HCT116 (cell line): ENCODE data around the gene CHEK2. TPM values are rescaled to one million over a fixed set of nuclear protein-coding genes. Genes with fewer than 3 reads are reported as not detected.

Experiments used
- ATAC-seq: fragments of 200-7000 bp; cut with Tn5 transposase; 2 replicates; pipeline ENCODE4 v1.9.1; 2020; ENCODE audit warnings: mild to moderate bottlenecking, moderate library complexity
- BruUV-seq: library from RNA; stranded (reverse); fragments of 400-500 nt; replicated peaks from 2 replicates; lab custom pipeline; 2021; lab: Mats Ljungman, UMichigan
- CTCF ChIA-PET: fragments of 300-600 bp; sonication (Branson Sonifier 250); formaldehyde crosslinking; loops from one replicate; lab custom pipeline; 2021; ENCODE audit warnings: antibody characterized with exemption; lab: Charles Lee
- POLR2A ChIA-PET: fragments of 300-600, 350-600 bp; sonication (Branson Sonifier 250); formaldehyde crosslinking; loops from one replicate; lab custom pipeline; 2021; ENCODE audit warnings: antibody characterized with exemption; lab: Charles Lee
- RAD21 ChIA-PET, 2 experiments: fragments of 300-600 bp; sonication (Branson Sonifier 250); formaldehyde crosslinking; loops; one replicate each; lab custom pipeline; 2023; ENCODE audit warnings: low total read pairs in 2 of 2; ENCODE audit not compliant: uncharacterized antibody in 2 of 2, unreplicated experiment in 2 of 2, low non-redundant PET in 1 of 2; lab: Charles Lee
- DNase-seq: peaks from one replicate; pipeline ENCODE4 v3.0.0-alpha.2; 2010; ENCODE audit warnings: low read depth, low spot score
- H2AFZ ChIP-seq: fragments of 200-600 bp; shearing (Covaris generic), sonication (generic); 2 replicates; pipeline ENCODE4 v1.6.1; 2017; ENCODE audit warnings: low read depth, mixed run types, mixed read lengths, antibody characterized with exemption, low read length; ENCODE audit not compliant: poor library complexity, severe bottlenecking
- H3K27ac ChIP-seq: 2 replicates; pipeline ENCODE4 v1.5.1; 2012; ENCODE audit warnings: low read depth, low read length
- H3K27me3 ChIP-seq: fragments of 200-600 bp; sonication (generic); 2 replicates; pipeline ENCODE4 v1.6.1; 2016; ENCODE audit warnings: mixed run types, low read length, mixed read lengths; ENCODE audit not compliant: insufficient read depth
- H3K36me3 ChIP-seq, 2 experiments: fragments of 200-500 bp in 1 of 2; fragments of 200-600 bp in 1 of 2; sonication (Bioruptor generic) in 1 of 2; sonication (generic) in 1 of 2; 2 replicates each; pipeline versions ENCODE4 v1.5.1 to v1.6.1; 2014 to 2016; ENCODE audit warnings: low read length in 2 of 2, inconsistent platforms in 1 of 2, mixed read lengths in 1 of 2, mixed run types in 1 of 2; ENCODE audit not compliant: insufficient read depth in 2 of 2, control insufficient read depth in 1 of 2
- H3K4me1 ChIP-seq, 2 experiments: fragments of 200-600 bp in 1 of 2; sonication (generic) in 1 of 2; 2 replicates each; pipeline versions ENCODE4 v1.5.1 to v1.6.1; 2012 to 2017; ENCODE audit warnings: low read length in 2 of 2, inconsistent platforms in 1 of 2, mild to moderate bottlenecking in 1 of 2, mixed read lengths in 1 of 2, mixed run types in 1 of 2, moderate library complexity in 1 of 2; ENCODE audit not compliant: insufficient read depth in 2 of 2, control insufficient read depth in 1 of 2
- H3K4me2 ChIP-seq: fragments of 200-600 bp; sonication (generic); 2 replicates; pipeline ENCODE4 v1.6.1; 2017; ENCODE audit warnings: mixed run types, low read length, mixed read lengths
- H3K4me3 ChIP-seq, 2 experiments: fragments of 200-600 bp in 1 of 2; sonication (generic) in 1 of 2; replicated peaks in 1 of 2; 2 replicates each; pipeline ENCODE4 v1.5.1; 2011 to 2016; ENCODE audit warnings: low read length in 2 of 2, control low read depth in 1 of 2, low read depth in 1 of 2, mild to moderate bottlenecking in 1 of 2, mixed read lengths in 1 of 2, mixed run types in 1 of 2
- H3K79me2 ChIP-seq: fragments of 200-600 bp; sonication (generic); 2 replicates; pipeline ENCODE4 v1.6.1; 2017; ENCODE audit warnings: mild to moderate bottlenecking, mixed run types, low read length, moderate library complexity, mixed read lengths; ENCODE audit not compliant: insufficient read depth
- H3K9ac ChIP-seq: fragments of 200-600 bp; sonication (generic); 2 replicates; pipeline ENCODE4 v1.6.1; 2016; ENCODE audit warnings: low read length, mixed read lengths
- H3K9me2 ChIP-seq: fragments of 200-600 bp; sonication (generic), shearing (Covaris generic); 2 replicates; pipeline ENCODE4 v1.6.1; 2017; ENCODE audit warnings: mixed run types, mild to moderate bottlenecking, moderate library complexity; ENCODE audit not compliant: insufficient read depth
- H3K9me3 ChIP-seq, 2 experiments: fragments of 200-500 bp in 1 of 2; fragments of 200-600 bp in 1 of 2; sonication (Bioruptor generic) in 1 of 2; sonication (generic) in 1 of 2; 2 replicates each; pipeline ENCODE4 v1.6.1; 2014 to 2017; ENCODE audit warnings: low read length in 2 of 2, mixed read lengths in 2 of 2, inconsistent platforms in 1 of 2, low read depth in 1 of 2, mild to moderate bottlenecking in 1 of 2, mixed run types in 1 of 2, moderate library complexity in 1 of 2; ENCODE audit not compliant: control insufficient read depth in 1 of 2, insufficient read depth in 1 of 2
- H4K20me1 ChIP-seq: fragments of 200-600 bp; sonication (generic), shearing (Covaris generic); 2 replicates; pipeline ENCODE4 v1.6.1; 2017; ENCODE audit warnings: mixed run types, mild to moderate bottlenecking, moderate library complexity; ENCODE audit not compliant: insufficient read depth
- ATF3 ChIP-seq: IDR thresholded peaks from 2 replicates; pipeline ENCODE4 v1.6.1; 2012
- CBX3 ChIP-seq: IDR thresholded peaks from 2 replicates; pipeline ENCODE4 v1.6.1; 2012; ENCODE audit warnings: low read depth
- CEBPB ChIP-seq: IDR thresholded peaks from 2 replicates; pipeline ENCODE4 v1.6.1; 2012; ENCODE audit warnings: low read depth
- CTCF ChIP-seq, 3 experiments: fragments of 200-600 bp in 1 of 3; sonication (generic) in 1 of 3; IDR thresholded peaks in 2 of 3; conservative IDR thresholded peaks in 1 of 3; 2 replicates each; pipeline ENCODE4 v1.5.1; 2012 to 2017; ENCODE audit warnings: low read depth in 2 of 3, low read length in 2 of 3, antibody characterized with exemption in 1 of 3, borderline replicate concordance in 1 of 3, control low read depth in 1 of 3, mild to moderate bottlenecking in 1 of 3, mixed read lengths in 1 of 3, mixed run types in 1 of 3, moderate library complexity in 1 of 3; ENCODE audit not compliant: insufficient read depth in 1 of 3
- EZH2 ChIP-seq: fragments of 200-600 bp; sonication (generic); IDR thresholded peaks from 2 replicates; pipeline ENCODE4 v1.6.1; 2017; ENCODE audit warnings: antibody characterized with exemption, mixed run types
- FOSL1 ChIP-seq: IDR thresholded peaks from 2 replicates; pipeline ENCODE4 v1.6.1; 2012; ENCODE audit warnings: low read depth
- JUND ChIP-seq: IDR thresholded peaks from 2 replicates; pipeline ENCODE4 v1.6.1; 2012
- MAX ChIP-seq: IDR thresholded peaks from 2 replicates; pipeline ENCODE4 v1.6.1; 2012
- POLR2A ChIP-seq: IDR thresholded peaks from 2 replicates; pipeline ENCODE4 v1.7.0; 2011; ENCODE audit warnings: borderline replicate concordance; ENCODE audit not compliant: insufficient read depth, insufficient read length; ENCODE audit errors: extremely low read depth
- POLR2AphosphoS5 ChIP-seq: IDR thresholded peaks from 2 replicates; pipeline ENCODE4 v1.6.1; 2011; ENCODE audit warnings: mild to moderate bottlenecking, low read depth, low read length, moderate library complexity
- RAD21 ChIP-seq: IDR thresholded peaks from 2 replicates; pipeline ENCODE4 v1.6.1; 2012; ENCODE audit warnings: low read depth, mild to moderate bottlenecking
- REST ChIP-seq: IDR thresholded peaks from 2 replicates; pipeline ENCODE4 v1.6.1; 2012; ENCODE audit warnings: low read depth
- SIN3A ChIP-seq: IDR thresholded peaks from 2 replicates; pipeline ENCODE4 v1.6.1; 2012; ENCODE audit warnings: low read depth
- SRF ChIP-seq: IDR thresholded peaks from 2 replicates; pipeline ENCODE4 v1.6.1; 2012; ENCODE audit warnings: low read depth
- TCF7L2 ChIP-seq: IDR thresholded peaks from 2 replicates; pipeline ENCODE4 v1.7.0; 2011; ENCODE audit warnings: borderline replicate concordance, inconsistent platforms; ENCODE audit not compliant: insufficient read depth, insufficient read length; ENCODE audit errors: extremely low read depth
- YY1 ChIP-seq: IDR thresholded peaks from 2 replicates; pipeline ENCODE4 v1.6.1; 2011; ENCODE audit warnings: low read length, low read depth, moderate library complexity, mild to moderate bottlenecking; ENCODE audit not compliant: insufficient replicate concordance; ENCODE audit errors: extremely low read depth
- ZBTB33 ChIP-seq: IDR thresholded peaks from 2 replicates; pipeline ENCODE4 v1.6.1; 2011; ENCODE audit warnings: mild to moderate bottlenecking, low read length, moderate library complexity; ENCODE audit not compliant: insufficient replicate concordance; ENCODE audit errors: extremely low read depth
- ZFX ChIP-seq: fragments of 450-650 bp; IDR thresholded peaks from 2 replicates; pipeline ENCODE4 v1.6.1; 2017
- intact Hi-C: fragments of 100-400 bp; cut with micrococcal nuclease; formaldehyde crosslinking; loops from 2 replicates; pipeline ENCODE4 v1.10.0; 2022
- total RNA-seq: library from RNA; stranded (reverse); gene quantifications from one replicate; pipeline ENCODE4 v1.2.1, GENCODE V29; 2021; ENCODE audit not compliant: unreplicated experiment

The CHEK2 gene
- total RNA-seq, 1 experiment from 2014 or later, result 47.1 TPM

GRCh38 chr22:28728621-28729313, 12.9 kb downstream of the CHEK2 start (continued):
- TF ChIP-seq POLR2AphosphoS5, result no peak
- no peak for TF ChIP-seq FOSL1
- TF ChIP-seq TCF7L2, result no peak
- TF ChIP-seq CBX3, result no peak

GRCh38 chr22:28728002-28728401, 13.6 kb downstream of the CHEK2 start:
- intact Hi-C loops, result no loop called here
- ChIA-PET POLR2A (no interaction called here), RAD21 (no interaction called here), CTCF (no interaction called here)
- Histone ChIP-seq H3K27me3 (no peaks in the 10 kb centered on the region), H3K36me3 (peaks cover 12 to 20% of the 10 kb centered on the region in 2 experiments; a peak in 3 of 4 replicates), H4K20me1 (no peaks in the 10 kb centered on the region), H3K27ac (no peak overlapping the region), H3K4me3 (no peak overlapping the region), H3K79me2 (peaks cover 24% of the 10 kb centered on the region), H3K9ac (no peak overlapping the region), H3K4me1 (no peaks in the 10 kb centered on the region), H2AFZ (no peak overlapping the region), H3K4me2 (no peak overlapping the region), H3K9me2 (no peaks in the 10 kb centered on the region), H3K9me3 (no peaks in the 10 kb centered on the region)
- no TSS peak for BruUV-seq
- DNase-seq (no peak), ATAC-seq (no peak)
- no peak for TF ChIP-seq FOSL1
- no peak for TF ChIP-seq POLR2A
- no peak for TF ChIP-seq EZH2
- no peak for TF ChIP-seq ATF3
- no peak for TF ChIP-seq REST
- no peak for TF ChIP-seq RAD21
- TF ChIP-seq SRF, result no peak
- no peak for TF ChIP-seq CBX3
- no peak for TF ChIP-seq MAX
- no peak for TF ChIP-seq TCF7L2
- no peak for TF ChIP-seq ZBTB33
- no peak for TF ChIP-seq SIN3A
- no peak for TF ChIP-seq ZFX
- no peak for TF ChIP-seq CTCF (IDR thresholded peaks at IDR 0.05 in 2 of 3, conservative IDR thresholded peaks at IDR 0.05 in 1 of 3; ENCODE audit: borderline replicate concordance in 1 of 3, insufficient read depth in 1 of 3, low read depth in 2 of 3, low read length in 2 of 3)
- no peak for TF ChIP-seq YY1
- no peak for TF ChIP-seq CEBPB
- no peak for TF ChIP-seq JUND
